ENCODE results near the gene PLA2G2E. TPM values are rescaled to one million over a fixed set of nuclear protein-coding genes. Genes with fewer than 3 reads are reported as not detected.
A peak's percentile ranks its signal among the peaks of the same experiment; 100 is the strongest.

The PLA2G2E gene
- total and polyA plus RNA-seq, 2 donors (not counting 1 experiment from before 2014, with no cell fraction given): not detected

DNA sequence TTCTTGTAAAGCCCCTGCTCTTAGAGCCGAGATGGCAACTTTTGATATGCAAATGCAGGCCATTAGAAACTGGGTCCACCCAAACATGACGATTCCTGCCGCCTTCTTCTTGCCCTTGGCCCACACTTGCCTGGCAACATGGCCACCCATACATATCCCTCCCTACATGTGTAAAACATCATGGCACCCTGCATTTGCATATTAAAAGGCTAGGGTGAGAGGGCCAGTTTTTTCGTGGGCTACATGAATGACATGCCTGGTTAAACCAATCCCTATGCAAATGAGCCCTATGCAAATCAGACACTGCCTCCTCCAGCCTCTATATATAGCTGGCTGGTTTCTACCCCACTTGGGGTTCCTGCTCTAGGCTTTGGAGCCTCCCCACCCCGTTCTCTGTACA, 37.2 kb upstream of the PLA2G2E start:
- Histone ChIP-seq H3K27me3 (ENCODE audit: control insufficient read depth, insufficient read depth, low read length) (peaks cover 19% of the 10 kb centered on the region), H4K20me1 (ENCODE audit: control insufficient read depth, extremely low read depth, insufficient read depth, low read length) (no peaks in the 10 kb centered on the region), H3K36me3 (ENCODE audit: control insufficient read depth, insufficient read depth, low read length) (no peaks in the 10 kb centered on the region), H3K79me2 (ENCODE audit: control insufficient read depth, insufficient read depth, low read length) (no peaks in the 10 kb centered on the region), H3K4me2 (ENCODE audit: extremely low read depth, insufficient read depth, low read length) (no peak overlapping the region), H2AFZ (ENCODE audit: low read length) (no peak overlapping the region), H3K4me3 (replicated peaks in 1 of 4; ENCODE audit: control extremely low read depth in 1 of 4, insufficient read depth in 1 of 4, low read depth in 3 of 4, low read length in 4 of 4) (no peak overlapping the region), H3K4me1 (ENCODE audit: control insufficient read depth, extremely low read depth, insufficient read depth, low read length) (no peaks in the 10 kb centered on the region), H3K27ac (ENCODE audit: insufficient read depth, low read length) (no peak overlapping the region), H3K9ac (ENCODE audit: insufficient read depth, low read length) (no peak overlapping the region), H3K9me3 (ENCODE audit: control insufficient read depth, insufficient read depth, low read depth, low read length) (no peaks in the 10 kb centered on the region)
- TF ChIP-seq EZH2 (IDR thresholded peaks at IDR 0.05; ENCODE audit: low read length, missing control alignments): no peak
- TF ChIP-seq, protein P1, sequence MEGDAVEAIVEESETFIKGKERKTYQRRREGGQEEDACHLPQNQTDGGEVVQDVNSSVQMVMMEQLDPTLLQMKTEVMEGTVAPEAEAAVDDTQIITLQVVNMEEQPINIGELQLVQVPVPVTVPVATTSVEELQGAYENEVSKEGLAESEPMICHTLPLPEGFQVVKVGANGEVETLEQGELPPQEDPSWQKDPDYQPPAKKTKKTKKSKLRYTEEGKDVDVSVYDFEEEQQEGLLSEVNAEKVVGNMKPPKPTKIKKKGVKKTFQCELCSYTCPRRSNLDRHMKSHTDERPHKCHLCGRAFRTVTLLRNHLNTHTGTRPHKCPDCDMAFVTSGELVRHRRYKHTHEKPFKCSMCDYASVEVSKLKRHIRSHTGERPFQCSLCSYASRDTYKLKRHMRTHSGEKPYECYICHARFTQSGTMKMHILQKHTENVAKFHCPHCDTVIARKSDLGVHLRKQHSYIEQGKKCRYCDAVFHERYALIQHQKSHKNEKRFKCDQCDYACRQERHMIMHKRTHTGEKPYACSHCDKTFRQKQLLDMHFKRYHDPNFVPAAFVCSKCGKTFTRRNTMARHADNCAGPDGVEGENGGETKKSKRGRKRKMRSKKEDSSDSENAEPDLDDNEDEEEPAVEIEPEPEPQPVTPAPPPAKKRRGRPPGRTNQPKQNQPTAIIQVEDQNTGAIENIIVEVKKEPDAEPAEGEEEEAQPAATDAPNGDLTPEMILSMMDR (conservative IDR thresholded peaks at IDR 0.05 in 1 of 2, IDR thresholded peaks at IDR 0.05 in 1 of 2; ENCODE audit: low read depth in 1 of 2, low read length in 2 of 2): no peak
- no peak for DNase-seq (ENCODE audit: low read depth in 2 of 2)

DNA sequence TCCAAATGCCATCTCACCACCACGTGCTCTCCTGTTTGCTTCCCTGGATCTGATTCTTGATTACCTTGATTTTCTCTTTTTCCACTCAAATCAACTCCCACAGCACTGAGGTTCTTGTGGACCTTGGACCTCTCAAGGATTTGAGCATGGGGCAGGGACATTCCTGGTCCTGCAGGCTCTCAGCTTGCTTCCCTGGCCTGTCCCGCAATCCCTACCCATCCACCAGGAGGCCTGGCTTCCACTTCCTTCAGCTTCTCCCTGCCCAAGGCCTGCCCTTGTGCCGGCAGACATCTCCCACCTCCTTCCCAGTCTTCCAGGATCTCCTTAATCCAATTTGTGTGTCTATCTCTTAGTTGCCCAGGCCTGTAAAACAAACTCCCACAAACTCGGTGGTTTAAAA, 34.4 kb upstream of the PLA2G2E start:
- Histone ChIP-seq H4K20me1 (ENCODE audit: control insufficient read depth, extremely low read depth, insufficient read depth, low read length) (no peaks in the 10 kb centered on the region), H3K27ac (ENCODE audit: insufficient read depth, low read length) (no peak overlapping the region), H3K4me2 (ENCODE audit: extremely low read depth, insufficient read depth, low read length) (no peak overlapping the region), H3K27me3 (ENCODE audit: control insufficient read depth, insufficient read depth, low read length) (peaks cover 16% of the 10 kb centered on the region), H3K9me3 (ENCODE audit: control insufficient read depth, insufficient read depth, low read depth, low read length) (no peaks in the 10 kb centered on the region), H2AFZ (ENCODE audit: low read length) (no peak overlapping the region), H3K4me1 (ENCODE audit: control insufficient read depth, extremely low read depth, insufficient read depth, low read length) (no peaks in the 10 kb centered on the region), H3K36me3 (ENCODE audit: control insufficient read depth, insufficient read depth, low read length) (no peaks in the 10 kb centered on the region), H3K9ac (ENCODE audit: insufficient read depth, low read length) (no peak overlapping the region), H3K4me3 (replicated peaks in 1 of 4; ENCODE audit: control extremely low read depth in 1 of 4, insufficient read depth in 1 of 4, low read depth in 3 of 4, low read length in 4 of 4) (no peak overlapping the region), H3K79me2 (ENCODE audit: control insufficient read depth, insufficient read depth, low read length) (no peaks in the 10 kb centered on the region)
- TF ChIP-seq, protein P1 (conservative IDR thresholded peaks at IDR 0.05 in 1 of 2, IDR thresholded peaks at IDR 0.05 in 1 of 2; ENCODE audit: low read depth in 1 of 2, low read length in 2 of 2): peak in 1 of 2 donors; percentile 4
- no peak for TF ChIP-seq EZH2 (IDR thresholded peaks at IDR 0.05; ENCODE audit: low read length, missing control alignments)
- DNase-seq (ENCODE audit: low read depth in 2 of 2): no peak

DNA sequence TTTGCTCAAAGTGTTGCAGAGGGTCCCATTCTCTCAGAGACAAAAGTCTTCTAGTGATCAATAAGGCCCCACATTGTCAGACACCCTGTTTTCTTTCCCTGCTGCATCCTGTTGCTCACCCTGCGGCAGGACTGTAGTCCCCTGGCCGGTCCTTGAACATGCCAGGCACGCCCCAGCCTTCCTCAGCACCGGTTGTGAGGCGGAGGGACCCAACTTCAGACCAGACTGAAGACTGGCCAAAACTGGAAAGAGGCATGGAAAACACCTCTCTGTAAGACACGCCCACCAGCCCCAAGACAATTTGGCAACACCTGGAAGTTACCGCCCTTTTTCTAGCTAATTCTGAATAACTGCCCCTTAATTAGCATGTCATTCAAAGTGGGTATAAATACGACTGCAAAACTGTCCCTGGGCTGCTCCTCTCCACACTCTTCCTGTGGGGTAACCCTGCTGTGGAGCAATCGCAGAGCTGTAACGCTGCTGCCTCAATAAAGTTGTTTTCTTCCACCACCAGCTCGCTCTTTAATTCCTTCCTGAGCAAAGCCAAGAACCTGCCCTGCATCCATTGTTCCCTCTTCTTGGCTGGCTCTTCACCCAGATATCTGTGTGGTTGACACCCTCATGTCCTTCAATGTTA, 32.2 kb upstream of the PLA2G2E start:
- Histone ChIP-seq H3K27ac (ENCODE audit: insufficient read depth, low read length) (no peak overlapping the region), H3K9me3 (ENCODE audit: control insufficient read depth, insufficient read depth, low read depth, low read length) (no peaks in the 10 kb centered on the region), H3K4me3 (replicated peaks in 1 of 4; ENCODE audit: control extremely low read depth in 1 of 4, insufficient read depth in 1 of 4, low read depth in 3 of 4, low read length in 4 of 4) (no peak overlapping the region), H3K79me2 (ENCODE audit: control insufficient read depth, insufficient read depth, low read length) (no peaks in the 10 kb centered on the region), H3K4me2 (ENCODE audit: extremely low read depth, insufficient read depth, low read length) (no peak overlapping the region), H3K36me3 (ENCODE audit: control insufficient read depth, insufficient read depth, low read length) (no peaks in the 10 kb centered on the region), H3K27me3 (ENCODE audit: control insufficient read depth, insufficient read depth, low read length) (peaks cover 16% of the 10 kb centered on the region), H4K20me1 (ENCODE audit: control insufficient read depth, extremely low read depth, insufficient read depth, low read length) (no peaks in the 10 kb centered on the region), H2AFZ (ENCODE audit: low read length) (no peak overlapping the region), H3K9ac (ENCODE audit: insufficient read depth, low read length) (no peak overlapping the region), H3K4me1 (ENCODE audit: control insufficient read depth, extremely low read depth, insufficient read depth, low read length) (no peaks in the 10 kb centered on the region)
- no peak for TF ChIP-seq EZH2 (IDR thresholded peaks at IDR 0.05; ENCODE audit: low read length, missing control alignments)
- TF ChIP-seq, protein P1 (conservative IDR thresholded peaks at IDR 0.05 in 1 of 2, IDR thresholded peaks at IDR 0.05 in 1 of 2; ENCODE audit: low read depth in 1 of 2, low read length in 2 of 2): no peak
- DNase-seq (ENCODE audit: low read depth in 2 of 2): no peak
